ENCODE measurements around the gene NUCB1. TPM values are rescaled to one million over a fixed set of nuclear protein-coding genes. Genes with fewer than 3 reads are reported as not detected.
"Not testable (repeated sequence)": the region's sequence is repeated elsewhere in the genome, so short reads cannot be mapped to it uniquely, and the experiment has no call there.

NUCB1 gene
- total RNA-seq, 1 donor from 2014 or later: 107 TPM

DNA sequence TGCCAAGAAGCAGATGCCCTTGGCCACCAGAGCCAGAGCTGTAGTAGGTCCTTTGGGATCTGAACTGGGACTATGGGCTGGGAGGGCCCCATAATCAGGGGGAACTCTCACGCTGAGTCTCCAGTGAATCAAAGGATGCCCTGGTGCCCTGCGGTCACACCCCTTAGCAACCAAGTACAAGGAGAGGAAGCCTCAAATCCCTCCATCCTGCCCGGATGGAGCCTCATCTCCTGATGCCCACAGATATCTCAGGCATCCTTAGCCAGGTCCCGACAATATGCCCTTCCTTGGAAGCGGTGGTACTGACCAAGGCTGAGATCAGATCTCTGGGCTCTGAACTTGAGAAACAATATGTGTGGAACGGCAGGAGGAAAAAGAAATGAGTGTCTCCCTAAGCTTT, 33.4 kb upstream of the NUCB1 start:
- Histone ChIP-seq H3K36me3 (ENCODE audit: control insufficient read depth in 3 of 3, insufficient read depth in 3 of 3, low read length in 3 of 3) (peaks cover 0 to 2% (median 0%) of the 10 kb centered on the region in 3 donors), H3K9ac (ENCODE audit: low read depth in 1 of 3, low read length in 3 of 3) (peak overlapping the region in 1 of 3 donors; percentile 20), H3K9me3 (ENCODE audit: control insufficient read depth in 3 of 3, low read length in 3 of 3) (no peaks in the 10 kb centered on the region), H3K27me3 (ENCODE audit: control insufficient read depth in 3 of 3, insufficient read depth in 3 of 3, low read length in 3 of 3) (no peaks in the 10 kb centered on the region), H3K4me3 (ENCODE audit: low read length in 3 of 3) (no peak overlapping the region), H3K27ac (ENCODE audit: low read depth, low read length) (peak overlapping the region; percentile 30), H3K4me1 (ENCODE audit: control insufficient read depth in 3 of 3, insufficient read depth in 3 of 3, low read length in 3 of 3) (peaks cover 15 to 31% (median 25%) of the 10 kb centered on the region in 3 donors)

DNA sequence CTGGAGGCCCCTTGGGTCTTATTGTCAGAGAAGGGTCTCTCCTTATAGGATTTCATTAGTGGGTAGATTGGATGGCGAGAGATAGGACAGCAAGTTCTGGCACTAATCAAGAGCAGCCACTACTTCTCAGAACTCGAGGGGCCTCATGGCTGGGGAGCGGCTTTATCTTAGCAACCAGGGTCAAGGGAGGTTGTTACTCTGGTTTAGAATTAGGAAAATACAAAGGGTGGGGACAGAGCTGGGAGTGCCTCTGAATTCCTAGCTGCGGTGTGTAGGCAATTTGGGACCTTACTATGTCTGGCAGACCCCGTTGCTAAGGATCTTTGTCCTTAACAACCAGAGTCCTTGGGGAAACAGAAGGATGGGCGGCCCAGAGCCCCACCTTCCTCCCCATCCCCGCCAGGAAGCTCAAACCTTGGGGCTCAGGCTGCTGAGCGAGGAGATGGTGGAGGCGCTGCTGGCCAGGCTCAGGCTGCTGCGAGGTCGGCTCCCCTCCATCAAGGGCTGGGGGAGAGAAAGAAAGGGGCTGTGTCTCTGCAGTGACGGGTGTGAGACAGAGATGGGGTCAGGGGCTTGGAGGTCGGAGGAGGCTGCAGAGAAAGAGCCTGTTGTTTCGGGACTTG, 32.9 kb upstream of the NUCB1 start:
- peak overlapping the region in 2 of 3 donors; percentile 67 to 81 for H3K9ac ChIP-seq (ENCODE audit: low read depth in 1 of 3, low read length in 3 of 3)
- peaks cover 0 to 2% (median 0%) of the 10 kb centered on the region in 3 donors for H3K36me3 ChIP-seq (ENCODE audit: control insufficient read depth in 3 of 3, insufficient read depth in 3 of 3, low read length in 3 of 3)
- peaks cover 15 to 31% (median 28%) of the 10 kb centered on the region in 3 donors for H3K4me1 ChIP-seq (ENCODE audit: control insufficient read depth in 3 of 3, insufficient read depth in 3 of 3, low read length in 3 of 3)
- no peaks in the 10 kb centered on the region for H3K27me3 ChIP-seq (ENCODE audit: control insufficient read depth in 3 of 3, insufficient read depth in 3 of 3, low read length in 3 of 3)
- H3K4me3 ChIP-seq (ENCODE audit: low read length in 3 of 3): peak overlapping the region; percentile 46 to 72 (median 58)
- peak overlapping the region; percentile 85 for H3K27ac ChIP-seq (ENCODE audit: low read depth, low read length)
- H3K9me3 ChIP-seq (ENCODE audit: control insufficient read depth in 3 of 3, low read length in 3 of 3): no peaks in the 10 kb centered on the region

DNA sequence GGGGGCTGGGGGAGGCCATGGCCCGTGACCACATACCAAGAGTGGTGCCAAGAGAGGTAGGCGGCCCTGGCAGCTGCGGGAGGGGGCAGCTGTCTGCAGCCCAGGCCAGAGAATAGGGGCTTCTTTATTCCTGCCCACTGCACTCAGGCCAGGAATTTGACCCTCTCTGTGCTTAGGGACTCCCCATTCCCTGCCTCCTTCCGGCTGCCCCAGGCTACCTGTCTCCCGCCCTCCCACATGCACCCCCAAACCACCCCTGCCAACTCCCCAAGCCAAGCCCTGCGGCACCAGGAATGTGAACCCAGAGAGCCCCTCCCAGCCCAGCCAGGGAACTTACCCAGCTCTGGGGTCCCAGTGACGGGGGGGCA, 32.4 kb upstream of the NUCB1 start:
- Histone ChIP-seq H3K4me3 (ENCODE audit: low read length in 3 of 3) (peak overlapping the region; percentile 46 to 72 (median 58)), H3K4me1 (ENCODE audit: control insufficient read depth in 3 of 3, insufficient read depth in 3 of 3, low read length in 3 of 3) (peaks cover 15 to 34% (median 27%) of the 10 kb centered on the region in 3 donors), H3K27ac (ENCODE audit: low read depth, low read length) (peak overlapping the region; percentile 85), H3K36me3 (ENCODE audit: control insufficient read depth in 3 of 3, insufficient read depth in 3 of 3, low read length in 3 of 3) (peaks cover 0 to 6% (median 4%) of the 10 kb centered on the region in 3 donors), H3K9ac (ENCODE audit: low read depth in 1 of 3, low read length in 3 of 3) (peak overlapping the region; percentile 67 to 81 (median 68)), H3K9me3 (ENCODE audit: control insufficient read depth in 3 of 3, low read length in 3 of 3) (no peaks in the 10 kb centered on the region), H3K27me3 (ENCODE audit: control insufficient read depth in 3 of 3, insufficient read depth in 3 of 3, low read length in 3 of 3) (no peaks in the 10 kb centered on the region)

DNA sequence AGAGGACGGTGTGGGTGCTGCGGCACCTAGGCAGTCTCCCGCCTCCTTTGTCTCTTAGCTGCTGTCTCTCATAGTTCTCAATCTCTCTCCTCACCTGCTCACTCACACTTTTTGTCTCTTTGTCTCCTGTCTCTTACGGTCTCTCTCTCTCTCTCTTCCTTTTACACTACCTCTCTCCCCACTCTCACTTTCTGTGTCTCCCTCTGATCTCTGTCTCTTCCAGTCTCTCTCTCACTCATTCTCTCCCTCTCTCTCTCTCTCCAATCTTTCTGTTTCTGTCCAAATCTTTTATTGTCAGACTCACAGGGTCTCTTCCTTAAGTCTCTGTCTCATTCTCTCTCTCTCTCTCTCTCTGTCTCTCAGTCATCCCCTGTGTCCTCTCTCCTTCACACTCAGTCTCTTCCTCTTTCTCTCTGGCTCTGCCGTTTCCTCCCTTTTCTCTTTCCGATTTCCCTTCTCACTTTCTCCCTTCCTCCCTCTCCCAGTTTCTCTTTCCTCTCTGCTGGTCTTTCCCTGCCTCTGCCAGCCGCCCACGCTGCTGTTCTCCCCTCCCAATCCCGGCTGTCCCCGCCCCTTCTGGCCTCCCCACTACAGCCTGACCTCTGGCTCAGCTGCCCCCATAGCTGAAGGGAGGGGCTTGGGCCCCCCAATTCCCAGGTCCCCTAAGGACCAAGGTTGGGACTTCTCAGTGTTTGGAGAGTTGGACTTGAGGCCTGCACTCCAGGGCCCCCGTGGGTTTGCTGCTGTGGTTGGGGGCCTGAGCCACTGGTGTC, 31.8 kb upstream of the NUCB1 start, which contains the start of gene PLEKHA4:
PLEKHA4 (minus strand) TSS at position 504 of the 773 bp plus-strand sequence. CDS start 997 bp downstream, outside the sequence.
- H3K9ac ChIP-seq (ENCODE audit: low read depth in 1 of 3, low read length in 3 of 3): peak within 1 kb of the TSS; percentile 67 to 81 (median 76)
- H3K4me1 ChIP-seq (ENCODE audit: control insufficient read depth in 3 of 3, insufficient read depth in 3 of 3, low read length in 3 of 3): peaks cover 17 to 33% (median 25%) of the 10 kb centered on the region in 3 donors

DNA sequence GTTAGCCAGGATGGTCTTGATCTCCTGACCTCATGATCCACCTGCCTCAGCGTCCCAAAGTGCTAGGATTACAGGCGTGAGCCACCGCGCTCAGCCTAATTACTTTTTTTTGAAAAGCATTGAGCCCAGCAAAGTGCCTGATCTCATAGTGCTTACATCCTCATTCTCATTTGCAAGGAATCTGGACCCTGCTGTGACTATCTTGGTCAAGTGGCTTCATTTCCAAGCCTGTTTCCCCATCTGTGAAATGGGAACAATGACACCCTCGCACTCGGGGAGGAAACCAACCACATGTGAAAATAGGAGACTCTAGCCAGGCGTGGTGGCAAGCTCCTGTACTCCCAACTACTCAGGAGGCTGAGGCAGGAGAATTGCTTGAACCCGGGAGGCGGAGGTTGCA, 30.1 kb upstream of the NUCB1 start:
- no peaks in the 10 kb centered on the region for H3K27me3 ChIP-seq (ENCODE audit: control insufficient read depth in 3 of 3, insufficient read depth in 3 of 3, low read length in 3 of 3)
- no peak overlapping the region for H3K27ac ChIP-seq (ENCODE audit: low read depth, low read length)
- no peak overlapping the region for H3K9ac ChIP-seq (ENCODE audit: low read depth in 1 of 3, low read length in 3 of 3)
- H3K4me3 ChIP-seq (ENCODE audit: low read length in 3 of 3): no peak overlapping the region
- no peaks in the 10 kb centered on the region for H3K9me3 ChIP-seq (ENCODE audit: control insufficient read depth in 3 of 3, low read length in 3 of 3)
- H3K4me1 ChIP-seq (ENCODE audit: control insufficient read depth in 3 of 3, insufficient read depth in 3 of 3, low read length in 3 of 3): peaks cover 33 to 47% (median 39%) of the 10 kb centered on the region in 3 donors
- peaks cover 16 to 24% (median 22%) of the 10 kb centered on the region in 3 donors for H3K36me3 ChIP-seq (ENCODE audit: control insufficient read depth in 3 of 3, insufficient read depth in 3 of 3, low read length in 3 of 3)

More for the DNA sequence above, 31.8 kb upstream of the NUCB1 start, which contains the start of gene PLEKHA4:
- H3K27me3 ChIP-seq (ENCODE audit: control insufficient read depth in 3 of 3, insufficient read depth in 3 of 3, low read length in 3 of 3): no peaks in the 10 kb centered on the region
- peak within 1 kb of the TSS; percentile 85 for H3K27ac ChIP-seq (ENCODE audit: low read depth, low read length)
- H3K4me3 ChIP-seq (ENCODE audit: low read length in 3 of 3): peak within 1 kb of the TSS; percentile 46 to 72 (median 58)
- H3K36me3 ChIP-seq (ENCODE audit: control insufficient read depth in 3 of 3, insufficient read depth in 3 of 3, low read length in 3 of 3): peaks cover 1 to 9% (median 6%) of the 10 kb centered on the region in 3 donors
- no peaks in the 10 kb centered on the region for H3K9me3 ChIP-seq (ENCODE audit: control insufficient read depth in 3 of 3, low read length in 3 of 3)

DNA sequence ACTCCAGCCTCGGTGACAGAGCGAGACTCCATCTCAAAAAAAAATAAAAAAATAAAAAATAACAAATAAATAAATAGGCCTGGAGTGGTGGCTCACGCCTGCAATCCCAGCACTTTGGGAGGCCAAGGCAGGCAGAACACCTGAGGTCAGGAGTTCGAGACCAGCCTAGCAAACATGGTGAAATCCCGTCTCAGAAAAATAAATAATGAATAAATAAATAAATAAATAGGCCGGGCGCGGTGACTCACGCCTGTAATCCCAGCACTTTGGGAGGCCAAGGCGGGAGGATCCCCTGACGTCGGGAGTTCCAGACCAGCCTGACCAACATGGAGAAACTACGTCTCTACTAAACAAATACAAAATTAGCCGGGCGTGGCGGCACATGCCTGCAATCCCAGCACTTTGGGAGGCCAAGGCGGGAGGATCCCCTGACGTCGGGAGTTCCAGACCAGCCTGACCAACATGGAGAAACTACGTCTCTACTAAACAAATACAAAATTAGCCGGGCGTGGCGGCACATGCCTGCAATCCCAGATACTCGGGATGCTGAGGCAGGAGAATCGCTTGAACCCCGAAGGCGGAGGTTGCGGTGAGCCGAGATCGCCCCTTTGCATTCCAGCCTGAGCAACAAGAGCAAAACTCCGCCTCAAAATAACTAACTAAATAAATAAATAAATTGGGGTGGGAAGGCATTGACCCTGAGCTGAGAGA, 28.5 kb upstream of the NUCB1 start:
- Histone ChIP-seq H3K9ac (ENCODE audit: low read depth in 1 of 3, low read length in 3 of 3) (peak overlapping the region in 2 of 3 donors; percentile 61 to 66), H3K4me1 (ENCODE audit: control insufficient read depth in 3 of 3, insufficient read depth in 3 of 3, low read length in 3 of 3) (peaks cover 47 to 55% (median 55%) of the 10 kb centered on the region in 3 donors), H3K4me3 (ENCODE audit: low read length in 3 of 3) (peak overlapping the region in 2 of 3 donors; percentile 42 to 94), H3K36me3 (ENCODE audit: control insufficient read depth in 3 of 3, insufficient read depth in 3 of 3, low read length in 3 of 3) (peaks cover 20 to 38% (median 33%) of the 10 kb centered on the region in 3 donors), H3K27ac (ENCODE audit: low read depth, low read length) (peak overlapping the region; percentile 100)
- H3K27me3 ChIP-seq (ENCODE audit: control insufficient read depth in 3 of 3, insufficient read depth in 3 of 3, low read length in 3 of 3); H3K9me3 ChIP-seq (ENCODE audit: control insufficient read depth in 3 of 3, low read length in 3 of 3): not testable (repeated sequence)

DNA sequence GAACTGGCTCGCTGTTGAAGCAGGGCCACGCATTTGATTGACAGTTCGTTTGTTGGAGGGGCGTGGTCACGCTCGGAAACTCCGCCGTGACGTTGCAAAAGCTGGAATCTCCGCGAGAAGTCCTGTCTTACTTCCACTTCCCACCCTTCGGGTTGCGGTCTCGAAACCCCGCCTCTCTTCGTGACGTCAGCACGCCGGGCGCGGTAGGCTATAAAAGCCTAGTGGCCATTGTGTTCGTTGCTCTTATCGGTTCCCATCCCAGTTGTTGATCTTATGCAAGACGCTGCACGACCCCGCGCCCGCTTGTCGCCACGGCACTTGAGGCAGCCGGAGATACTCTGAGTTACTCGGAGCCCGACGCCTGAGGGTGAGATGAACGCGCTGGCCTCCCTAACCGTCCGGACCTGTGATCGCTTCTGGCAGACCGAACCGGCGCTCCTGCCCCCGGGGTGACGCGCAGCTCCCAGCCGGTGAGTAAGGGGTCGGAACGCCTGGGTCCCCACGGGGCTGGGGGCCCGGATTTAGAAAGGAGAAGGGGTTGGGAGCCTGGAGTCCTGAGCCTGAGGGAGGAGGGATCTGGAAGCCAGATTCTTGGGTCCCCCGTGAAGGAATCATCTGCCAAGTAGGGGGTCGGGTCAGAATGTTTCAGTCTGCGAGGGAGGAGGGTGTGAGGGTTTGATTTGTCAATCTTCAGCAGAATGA, 27.8 kb upstream of the NUCB1 start, which contains the start of gene PPP1R15A:
PPP1R15A (plus strand) TSS at position 240 of the 702 bp plus-strand sequence. CDS start 813 bp downstream, outside the sequence.
- Histone ChIP-seq H3K9ac (ENCODE audit: low read depth in 1 of 3, low read length in 3 of 3) (peak within 1 kb of the TSS; percentile 100), H3K27me3 (ENCODE audit: control insufficient read depth in 3 of 3, insufficient read depth in 3 of 3, low read length in 3 of 3) (no peaks in the 10 kb centered on the region), H3K9me3 (ENCODE audit: control insufficient read depth in 3 of 3, low read length in 3 of 3) (no peaks in the 10 kb centered on the region), H3K27ac (ENCODE audit: low read depth, low read length) (peak within 1 kb of the TSS; percentile 100), H3K4me1 (ENCODE audit: control insufficient read depth in 3 of 3, insufficient read depth in 3 of 3, low read length in 3 of 3) (peaks cover 43 to 51% (median 51%) of the 10 kb centered on the region in 3 donors), H3K36me3 (ENCODE audit: control insufficient read depth in 3 of 3, insufficient read depth in 3 of 3, low read length in 3 of 3) (peaks cover 20 to 39% (median 33%) of the 10 kb centered on the region in 3 donors), H3K4me3 (ENCODE audit: low read length in 3 of 3) (peak within 1 kb of the TSS; percentile 94 to 100 (median 97))

DNA sequence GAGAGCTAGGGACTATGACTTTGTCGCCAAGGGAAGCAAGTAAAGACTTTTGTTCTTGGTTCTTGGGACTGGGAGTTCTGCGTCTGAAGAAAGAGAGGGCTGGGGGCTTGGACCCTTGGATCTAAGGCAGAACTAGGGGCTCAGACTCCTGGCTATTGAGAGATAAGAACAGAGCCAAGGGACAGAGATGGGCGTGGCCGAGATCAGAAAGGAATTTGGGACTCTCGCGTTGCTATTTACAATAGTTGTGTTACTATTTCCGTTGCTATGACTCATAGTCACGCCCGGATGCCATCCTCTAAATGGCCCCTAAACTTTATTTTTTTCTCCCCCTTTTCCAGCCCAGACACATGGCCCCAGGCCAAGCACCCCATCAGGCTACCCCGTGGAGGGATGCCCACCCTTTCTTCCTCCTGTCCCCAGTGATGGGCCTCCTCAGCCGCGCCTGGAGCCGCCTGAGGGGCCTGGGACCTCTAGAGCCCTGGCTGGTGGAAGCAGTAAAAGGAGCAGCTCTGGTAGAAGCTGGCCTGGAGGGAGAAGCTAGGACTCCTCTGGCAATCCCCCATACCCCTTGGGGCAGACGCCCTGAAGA, 27.1 kb upstream of the NUCB1 start:
- Histone ChIP-seq H3K4me1 (ENCODE audit: control insufficient read depth in 3 of 3, insufficient read depth in 3 of 3, low read length in 3 of 3) (peaks cover 46 to 48% (median 48%) of the 10 kb centered on the region in 3 donors), H3K9me3 (ENCODE audit: control insufficient read depth in 3 of 3, low read length in 3 of 3) (no peaks in the 10 kb centered on the region), H3K36me3 (ENCODE audit: control insufficient read depth in 3 of 3, insufficient read depth in 3 of 3, low read length in 3 of 3) (peaks cover 25 to 41% (median 33%) of the 10 kb centered on the region in 3 donors), H3K9ac (ENCODE audit: low read depth in 1 of 3, low read length in 3 of 3) (peak overlapping the region; percentile 100), H3K27me3 (ENCODE audit: control insufficient read depth in 3 of 3, insufficient read depth in 3 of 3, low read length in 3 of 3) (no peaks in the 10 kb centered on the region), H3K27ac (ENCODE audit: low read depth, low read length) (peak overlapping the region; percentile 100), H3K4me3 (ENCODE audit: low read length in 3 of 3) (peak overlapping the region; percentile 94 to 100 (median 97))

Measured in skeletal muscle tissue (tissue), 4 donors.